Stimulated activated CD4-positive, alpha-beta T cell treated with anti-CD3 and anti-CD28 coated beads, Interleukin-15, amount 100 ng/mL, for 24 hours (primary cell): ENCODE measurements around the gene KIF1B.
A peak's percentile ranks its signal among the peaks of the same experiment; 100 is the strongest.
"Not testable (repeated sequence)": the region's sequence is repeated elsewhere in the genome, so short reads cannot be mapped to it uniquely, and the experiment has no call there.

ENCODE experiments used
- DNase-seq: peaks from one replicate; pipeline ENCODE4 v3.0.0-alpha.2; 2020

Gene KIF1B

DNA sequence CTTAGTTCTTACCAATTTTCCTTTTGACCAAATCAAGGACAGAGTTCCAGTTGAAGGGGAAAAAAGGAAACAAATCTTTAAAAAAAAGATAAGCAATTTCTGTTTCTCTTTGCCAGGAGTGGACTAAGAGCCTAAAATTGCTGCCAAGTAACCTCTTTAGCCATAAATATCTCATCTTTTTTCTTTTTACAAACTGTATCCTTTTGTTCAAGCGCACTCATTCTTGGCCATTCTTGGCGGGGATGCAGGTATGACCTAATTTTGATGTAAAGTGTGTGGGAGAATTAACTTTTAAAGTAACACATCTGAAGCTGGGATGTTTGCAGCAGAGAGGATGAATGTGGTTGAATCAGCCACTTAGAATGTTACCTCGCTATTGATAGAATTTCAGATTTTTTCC lies 13.4 kb upstream of the KIF1B start:
- DNase-seq: no peak

DNA sequence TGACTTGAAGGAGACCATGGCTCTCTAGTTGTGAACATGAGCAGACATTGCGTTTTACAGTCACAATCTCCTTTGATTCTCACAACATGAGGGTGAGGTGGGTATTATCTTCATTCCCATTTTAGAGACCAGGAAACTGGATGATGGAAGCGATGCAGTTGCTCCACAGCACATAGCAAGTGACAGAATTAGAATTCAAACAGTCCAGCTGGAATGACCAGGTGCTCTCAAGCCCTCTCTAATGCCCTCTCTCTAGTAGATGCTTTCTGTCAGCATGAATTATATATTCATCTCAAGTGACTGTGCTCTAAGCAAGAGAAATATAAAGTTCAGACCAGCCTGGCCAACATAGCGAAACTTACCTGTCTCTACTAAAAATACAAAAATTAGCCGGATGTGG lies 9.8 kb upstream of the KIF1B start:
- no peak for DNase-seq

DNA sequence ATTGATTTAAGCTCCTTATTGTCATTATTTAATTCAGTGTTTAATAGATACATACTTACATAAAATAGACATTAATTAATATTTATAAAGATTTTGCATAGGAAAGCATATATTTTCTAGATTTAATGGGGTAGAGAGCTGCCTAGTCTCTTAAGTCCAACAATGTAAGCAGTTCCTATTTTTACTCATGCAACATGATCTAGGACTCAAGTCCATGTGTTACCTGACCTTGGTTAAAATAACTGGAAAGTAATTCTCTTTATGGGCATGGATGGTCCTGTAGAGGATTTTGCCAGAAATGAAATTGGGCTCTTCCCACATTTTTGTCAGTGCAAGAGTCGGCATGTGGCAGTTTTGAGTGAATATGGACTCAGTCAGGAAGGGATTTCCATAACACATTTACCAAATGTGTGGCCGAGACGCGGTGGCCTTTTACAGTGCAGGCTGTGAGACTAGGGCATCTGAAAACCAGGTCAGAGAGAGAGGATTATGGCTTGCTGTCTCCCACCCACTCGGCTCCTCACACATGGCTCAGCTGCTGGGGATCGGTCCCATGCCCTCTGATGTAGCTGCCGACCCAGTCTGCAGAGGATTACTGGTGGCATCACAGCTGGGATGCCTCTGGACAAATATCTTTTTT lies 6.2 kb upstream of the KIF1B start:
- no peak for DNase-seq

DNA sequence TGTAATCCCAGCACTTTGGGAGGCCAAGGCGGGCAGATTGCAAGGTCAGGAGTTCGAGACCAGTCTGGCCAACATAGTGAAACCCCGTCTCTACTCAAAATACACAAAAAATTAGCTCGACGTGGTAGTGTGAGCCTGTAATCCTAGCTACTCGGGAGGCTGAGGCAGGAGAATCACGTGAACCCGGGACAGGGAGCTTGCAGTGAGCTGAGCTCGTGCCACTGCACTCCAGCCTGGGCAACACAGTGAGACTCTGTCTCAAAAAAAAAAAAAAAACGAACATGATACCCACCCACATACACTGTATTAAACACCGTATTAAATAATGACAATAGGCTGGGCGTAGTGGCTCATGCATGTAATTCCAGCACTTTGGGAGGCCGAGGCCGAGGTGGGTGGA lies 5.2 kb upstream of the KIF1B start:
- not testable (repeated sequence) for DNase-seq

DNA sequence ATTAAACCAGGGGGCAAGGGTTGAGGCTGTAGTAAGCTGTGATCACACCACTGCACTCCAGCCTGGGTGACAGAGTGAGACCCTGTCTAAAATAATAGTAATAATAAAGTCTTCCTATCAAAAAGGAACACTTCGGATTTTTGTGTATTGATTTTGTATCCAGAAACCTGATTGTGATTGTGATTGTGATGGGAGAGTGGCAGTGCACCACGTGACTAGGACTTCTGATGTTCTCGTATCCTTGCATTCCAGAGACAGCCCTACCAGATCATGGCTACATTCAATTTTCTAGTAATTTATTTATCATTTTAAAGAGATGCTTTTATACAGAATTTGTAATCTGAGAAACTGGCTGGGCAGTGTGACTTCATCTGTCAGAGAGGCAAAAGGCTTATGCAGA lies 2.6 kb upstream of the KIF1B start:
- no peak for DNase-seq

DNA sequence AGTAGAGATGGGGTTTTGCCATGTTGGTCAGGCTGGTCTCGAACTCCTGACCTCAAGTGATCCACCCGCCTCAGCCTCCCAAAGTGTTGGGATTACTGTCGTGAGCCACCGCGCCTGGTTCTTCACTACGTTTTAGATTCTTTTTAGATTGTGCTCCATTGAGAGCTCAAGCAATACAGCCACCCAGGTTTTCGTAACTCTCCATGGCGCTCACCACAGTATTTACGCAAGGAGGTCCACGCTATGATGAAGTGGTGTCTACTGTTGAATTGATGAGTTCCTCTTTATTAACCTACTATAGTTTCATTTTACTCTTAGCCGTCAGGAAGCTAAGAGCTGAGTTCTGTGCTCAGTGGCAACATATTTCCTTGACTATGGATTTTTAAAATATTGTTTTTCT lies 1.8 kb upstream of the KIF1B start:
- no peak for DNase-seq

DNA sequence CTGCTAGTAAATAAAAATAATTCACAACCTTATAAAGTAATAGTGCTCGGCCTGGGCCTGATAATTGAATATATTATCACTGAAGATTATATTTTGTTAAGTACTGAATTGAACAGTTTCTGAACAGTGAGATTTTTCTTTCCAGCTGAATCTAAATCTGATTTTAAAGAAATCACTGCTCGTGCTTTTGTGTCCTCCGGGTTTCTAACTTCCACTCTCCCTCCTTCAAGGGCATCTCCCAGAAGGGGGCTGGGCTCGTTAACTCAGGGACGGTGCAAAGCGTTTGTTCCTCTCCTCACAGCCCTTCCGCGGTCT lies 823 bp upstream of the KIF1B start:
- DNase-seq: no peak

DNA sequence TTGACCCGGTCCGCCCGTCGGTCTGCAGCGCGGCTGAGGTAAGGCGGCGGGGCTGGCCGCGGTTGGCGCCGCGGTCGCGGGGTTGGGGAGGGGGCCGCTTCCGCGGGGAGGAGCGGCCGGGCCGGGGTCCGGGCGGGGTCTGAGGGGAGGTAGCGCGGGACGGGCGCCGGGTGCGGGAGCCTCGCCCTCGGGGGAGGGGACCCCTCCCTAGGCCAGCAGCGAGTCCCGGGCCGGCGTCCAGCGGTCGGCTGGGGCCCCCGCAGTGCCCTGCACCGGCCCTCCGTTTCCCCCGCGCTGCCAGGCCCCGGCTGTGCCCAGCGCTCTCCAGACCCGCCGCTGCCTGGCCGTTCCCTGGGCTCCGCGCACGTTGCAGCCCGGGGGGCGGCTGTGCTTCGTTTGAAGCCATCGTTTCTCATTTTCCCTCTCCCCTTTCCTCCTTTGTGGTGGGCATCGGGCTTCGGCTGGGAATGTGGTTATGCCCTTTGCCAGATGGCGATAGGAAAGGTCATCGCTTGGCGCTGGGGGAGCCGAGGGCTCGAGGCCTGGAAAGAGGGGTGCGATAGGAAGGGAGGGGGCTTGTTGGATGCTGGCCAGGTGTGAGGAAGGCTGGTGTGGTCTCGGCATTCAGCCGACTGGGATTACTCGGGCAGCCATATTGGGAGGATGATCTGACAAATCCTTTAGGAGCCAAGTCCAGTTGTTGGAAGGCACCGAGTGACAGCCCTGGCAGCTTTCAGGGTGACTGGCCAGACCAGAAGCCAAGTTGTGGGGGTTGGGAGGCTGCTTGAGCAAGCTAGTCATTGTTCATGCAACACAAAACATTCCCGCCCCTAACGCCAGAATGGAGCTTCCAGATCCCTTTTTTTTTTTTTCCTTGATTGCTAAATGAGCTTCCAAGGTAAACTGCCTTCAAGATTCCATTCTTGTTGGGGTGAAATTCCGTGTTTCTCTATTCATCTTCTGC lies 753 bp downstream of the KIF1B start:
- peak; percentile 53 for DNase-seq

DNA sequence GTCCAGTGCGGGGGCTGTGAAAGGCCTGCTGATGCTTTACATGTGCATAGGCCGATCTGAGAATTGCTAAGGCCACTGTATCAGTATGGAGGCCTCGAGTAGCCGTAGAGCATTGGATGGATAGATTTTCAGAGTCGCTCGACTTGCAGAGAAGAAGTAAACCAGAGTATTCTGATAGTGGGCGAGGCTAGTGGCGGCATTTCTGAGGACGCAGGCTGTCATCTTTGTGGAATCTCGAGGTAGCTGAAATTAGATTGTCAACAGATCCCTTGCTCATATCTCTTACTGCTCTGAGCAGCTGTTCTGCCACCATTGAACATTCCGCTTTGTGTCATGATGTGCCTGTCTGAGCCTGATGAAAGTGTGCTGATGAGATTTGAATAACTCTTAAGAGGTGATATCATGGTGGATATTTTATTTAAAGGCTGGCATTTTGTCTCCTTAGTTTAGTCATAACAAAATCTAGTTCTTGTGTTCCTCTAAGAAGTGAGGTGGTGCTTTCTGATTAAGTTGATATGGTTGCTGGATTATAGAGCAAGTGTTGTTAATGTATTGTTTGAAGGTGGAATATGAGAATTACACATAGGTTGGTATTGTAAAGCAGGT lies 1.5 kb downstream of the KIF1B start:
- peak; percentile 9 for DNase-seq

DNA sequence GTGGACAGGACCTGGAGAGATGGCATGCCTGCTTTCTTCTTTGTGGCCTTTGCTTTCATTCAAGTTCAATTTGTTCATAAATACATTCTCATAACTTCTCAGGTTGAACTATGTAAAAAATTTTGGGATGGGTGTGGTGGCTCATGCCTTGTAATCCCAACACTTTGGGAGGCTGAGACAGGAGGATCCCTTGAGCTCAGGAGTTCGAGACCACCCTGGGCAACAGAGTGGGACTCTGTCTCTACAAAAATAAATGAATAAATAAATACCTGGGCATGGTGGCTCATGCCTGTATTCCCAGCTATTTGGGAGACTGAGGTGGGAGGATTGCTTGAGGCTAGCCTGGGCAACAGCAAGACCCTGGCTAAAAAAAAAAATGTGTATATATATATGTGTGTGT lies 2.1 kb downstream of the KIF1B start:
- no peak for DNase-seq

DNA sequence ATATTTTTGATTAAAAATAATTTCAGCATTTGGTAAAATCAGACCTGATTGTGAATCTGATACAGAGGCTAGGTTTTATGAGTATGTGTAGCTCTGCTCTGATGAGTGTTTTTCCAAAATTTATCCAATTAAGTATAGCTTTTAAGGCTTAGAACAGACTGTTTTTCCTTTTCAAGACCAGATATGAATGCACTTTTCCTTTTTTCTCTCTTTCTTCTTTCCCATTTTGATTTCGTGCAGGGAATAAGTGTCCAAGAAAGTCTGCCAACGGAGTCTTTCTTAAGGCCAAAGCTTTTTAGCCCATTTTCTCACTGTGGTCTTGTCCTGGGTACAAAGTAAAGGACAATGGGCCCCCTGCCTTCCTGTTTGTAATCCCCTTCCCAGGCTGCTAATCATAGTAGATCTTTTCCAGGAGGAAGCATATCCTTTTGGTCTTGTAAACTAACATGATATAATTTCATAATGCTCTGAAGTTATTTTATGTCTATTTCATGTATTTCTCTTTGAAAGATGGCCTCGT lies 2.9 kb downstream of the KIF1B start:
- no peak for DNase-seq

DNA sequence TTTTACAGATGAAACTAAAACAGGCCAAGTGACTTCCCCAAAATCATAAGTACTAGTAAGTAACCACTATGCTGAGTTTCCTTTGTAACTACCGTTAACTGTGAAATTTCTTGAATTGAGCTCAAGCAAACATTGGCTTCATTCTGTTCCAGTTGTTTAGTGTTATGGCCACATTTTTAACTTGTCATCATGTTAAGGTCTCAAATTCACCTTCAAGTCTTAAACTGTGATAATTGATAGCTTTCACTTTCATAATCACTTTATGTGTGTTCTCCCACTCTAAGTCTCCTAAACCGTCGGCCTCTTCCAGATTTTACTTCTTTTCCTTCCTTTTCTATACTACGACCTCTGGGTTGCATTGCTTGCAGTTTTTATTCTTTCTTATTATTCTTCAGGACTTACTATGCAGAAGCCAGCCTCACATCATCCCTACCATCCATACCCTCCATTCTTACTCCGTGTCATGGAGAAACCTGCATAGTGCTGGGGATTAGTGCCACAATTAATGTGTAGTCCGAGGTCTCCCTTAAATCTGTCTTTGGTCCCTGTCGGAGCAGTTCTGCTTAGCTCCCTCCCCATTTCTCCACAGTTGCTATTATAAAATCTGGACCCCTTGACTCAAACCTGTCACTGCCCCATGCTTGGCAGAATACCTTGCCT lies 5.8 kb downstream of the KIF1B start:
- no peak for DNase-seq

DNA sequence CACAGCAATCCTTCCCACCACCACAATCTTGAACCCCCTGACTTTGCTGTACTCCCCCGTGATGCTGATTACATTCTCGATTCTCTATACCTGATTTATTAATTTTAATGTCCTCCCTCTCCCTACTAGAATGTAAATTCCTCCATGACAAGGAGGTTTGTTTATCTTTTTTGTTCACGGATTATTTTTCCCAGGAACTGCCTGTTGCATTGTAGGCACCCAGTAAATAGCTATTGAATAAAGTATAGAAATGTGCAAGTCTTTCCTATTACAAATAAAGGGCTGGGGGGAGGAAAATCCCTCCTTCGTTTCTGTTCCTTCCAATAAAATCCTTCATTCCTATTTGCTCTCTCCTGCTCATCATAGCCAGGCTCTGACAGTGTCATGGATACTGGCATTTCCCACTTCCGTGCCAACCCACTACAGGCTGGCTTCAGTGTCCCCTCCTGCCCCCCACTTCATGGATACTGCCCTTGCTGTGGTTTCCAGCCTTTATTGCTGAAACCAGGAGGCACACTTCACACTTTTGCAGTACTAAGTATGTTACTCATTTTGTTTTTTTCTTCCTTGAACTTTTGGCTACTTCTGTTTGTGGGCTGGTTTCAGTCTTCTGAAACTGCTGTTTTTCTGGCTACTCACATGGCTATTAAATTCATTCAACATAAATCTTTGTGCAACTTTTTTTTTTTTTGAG lies 7.5 kb downstream of the KIF1B start:
- DNase-seq: no peak

DNA sequence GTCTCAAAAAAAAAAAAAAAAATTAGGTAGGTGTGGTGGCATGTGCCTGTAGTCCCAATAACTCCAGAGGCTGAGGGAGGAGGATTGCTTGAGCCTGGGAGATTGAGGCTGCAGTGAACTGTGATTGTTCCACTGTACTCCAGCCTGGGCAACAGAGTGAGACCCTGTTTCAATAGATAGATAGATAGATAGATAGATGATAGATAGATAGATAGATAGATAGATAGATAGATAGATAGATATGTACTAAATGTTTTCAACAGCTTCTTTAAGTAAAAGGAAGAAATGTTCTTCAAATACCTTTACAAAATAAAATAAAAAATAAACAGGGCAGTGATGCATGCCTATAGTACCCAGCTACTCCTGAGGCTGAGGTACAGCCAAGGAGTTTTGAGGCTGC lies 9.8 kb downstream of the KIF1B start:
- DNase-seq: no peak

DNA sequence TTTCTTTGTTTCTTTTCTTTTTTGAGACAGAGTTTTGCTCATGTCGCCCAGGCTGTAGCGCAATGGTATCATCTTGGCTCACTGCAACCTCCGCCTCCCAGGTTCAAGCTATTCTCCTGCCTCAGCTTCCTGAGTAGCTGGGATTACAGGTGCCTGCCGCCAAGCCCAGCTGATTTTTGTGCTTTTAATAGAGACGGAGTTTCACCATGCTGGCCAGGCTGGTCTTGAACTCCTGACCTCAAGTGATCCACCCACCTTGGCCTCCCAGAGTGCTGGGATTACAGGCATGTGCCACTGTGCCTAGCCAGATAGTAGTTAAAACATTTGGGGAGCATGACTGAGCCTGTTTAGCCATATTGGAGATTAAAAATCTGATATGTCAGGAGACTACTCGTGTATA lies 10.3 kb downstream of the KIF1B start:
- DNase-seq: not testable (repeated sequence)

DNA sequence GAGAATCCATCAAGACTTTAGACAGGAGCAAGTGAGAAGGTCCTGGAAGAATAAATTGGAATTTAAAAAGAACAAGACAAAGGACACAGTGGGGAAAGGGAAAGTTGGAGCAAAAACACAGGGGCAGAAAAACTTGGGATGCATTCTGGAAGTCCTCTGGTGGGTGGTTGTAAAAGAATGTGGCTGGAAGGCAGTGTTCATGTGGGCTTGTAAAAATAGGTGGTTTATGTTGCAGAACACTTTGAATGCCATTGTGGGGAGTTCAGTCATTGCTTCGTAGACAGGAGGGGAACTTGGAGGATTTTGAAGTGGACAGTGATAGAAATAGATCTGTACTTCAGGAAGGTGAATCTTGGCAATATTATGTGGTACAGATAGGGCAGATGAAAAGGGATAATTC lies 15.2 kb downstream of the KIF1B start:
- DNase-seq: no peak

DNA sequence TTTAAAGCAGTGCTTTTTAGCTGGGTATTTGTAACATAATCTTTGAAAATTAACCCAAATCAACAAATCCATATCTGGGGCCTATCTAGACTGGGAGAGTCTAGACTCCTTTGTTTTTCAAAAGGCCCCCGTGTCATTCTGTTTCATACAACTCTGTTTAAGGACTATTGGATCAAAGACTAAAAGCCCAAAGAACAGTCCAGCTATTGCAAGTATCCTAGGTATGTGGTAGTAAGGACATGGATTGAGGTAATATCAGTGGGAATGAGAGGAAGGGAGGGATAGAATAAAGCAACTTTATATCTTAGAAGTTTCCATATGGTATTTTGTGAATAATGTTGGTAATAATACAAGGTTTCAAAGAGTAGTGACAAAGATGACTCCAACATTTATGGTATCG lies 18.2 kb downstream of the KIF1B start:
- no peak for DNase-seq

DNA sequence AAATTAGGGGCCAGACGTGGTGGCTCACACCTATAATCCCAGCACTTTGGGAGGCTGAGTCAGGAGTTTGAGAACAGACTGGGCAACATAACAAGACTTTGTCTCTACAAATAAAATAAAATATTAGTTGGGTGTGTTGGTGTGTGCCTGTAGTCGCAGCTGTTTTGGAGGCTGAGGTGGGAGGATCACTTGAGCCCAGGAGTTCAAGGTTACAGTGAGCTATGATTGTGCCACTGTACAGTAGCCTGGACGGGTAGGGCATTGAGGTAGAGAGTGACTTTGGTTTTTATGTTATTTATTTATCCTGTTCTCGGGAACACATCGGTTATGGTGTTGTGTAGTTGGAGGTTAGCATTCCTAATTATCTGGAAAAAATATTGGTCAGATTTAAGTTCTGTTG lies 19.5 kb downstream of the KIF1B start:
- no peak for DNase-seq

DNA sequence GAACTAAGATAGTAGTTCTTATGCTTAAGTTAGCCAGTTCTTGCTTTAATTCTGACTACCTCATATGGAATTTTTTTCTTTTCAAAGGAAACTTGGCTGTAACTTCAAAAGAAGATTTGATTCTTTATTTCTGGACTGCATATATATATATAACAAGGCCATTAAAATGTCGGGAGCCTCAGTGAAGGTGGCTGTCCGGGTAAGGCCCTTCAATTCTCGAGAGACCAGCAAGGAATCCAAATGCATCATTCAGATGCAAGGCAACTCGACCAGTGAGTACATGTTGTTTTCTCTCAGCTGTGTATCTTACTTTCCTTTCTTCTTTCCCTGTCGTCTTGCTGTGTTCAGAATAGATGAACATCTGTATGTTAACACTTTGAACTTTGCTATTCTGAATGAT lies 21.8 kb downstream of the KIF1B start:
- no peak for DNase-seq

DNA sequence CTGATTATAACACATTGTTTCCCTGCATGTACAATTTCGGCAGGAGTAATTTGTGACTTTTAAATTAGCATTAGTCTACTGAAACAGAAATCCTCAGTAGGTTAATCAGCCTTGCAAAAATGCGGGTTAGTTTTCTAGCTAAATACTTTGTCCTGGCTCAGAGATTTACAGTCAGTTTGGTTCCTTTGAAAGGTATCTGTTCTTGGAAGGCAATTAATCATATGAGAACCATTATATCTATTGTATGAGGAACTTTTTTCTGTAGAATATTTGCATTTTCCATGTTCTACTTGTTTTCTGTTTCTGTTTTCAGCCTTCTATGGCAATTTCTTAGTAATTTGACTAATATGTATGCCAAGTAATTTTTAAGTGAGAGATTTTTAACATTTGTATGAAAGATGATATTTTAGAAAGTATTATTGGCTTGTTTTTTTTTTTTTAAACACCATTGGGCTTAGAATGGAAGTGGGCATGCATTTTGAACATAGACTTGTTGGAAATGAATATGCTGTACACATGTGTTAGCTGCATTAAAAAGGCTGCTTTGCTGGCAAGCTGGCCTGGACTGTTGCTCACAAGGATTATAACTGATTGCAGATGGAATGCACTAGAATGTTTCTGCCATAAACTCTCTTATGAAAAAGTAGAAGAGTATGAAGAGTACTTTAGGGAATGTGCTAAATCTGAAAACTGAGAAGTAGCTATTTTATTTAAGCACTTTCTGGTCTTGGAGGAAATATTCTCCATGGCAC lies 26.2 kb downstream of the KIF1B start:
- no peak for DNase-seq

DNA sequence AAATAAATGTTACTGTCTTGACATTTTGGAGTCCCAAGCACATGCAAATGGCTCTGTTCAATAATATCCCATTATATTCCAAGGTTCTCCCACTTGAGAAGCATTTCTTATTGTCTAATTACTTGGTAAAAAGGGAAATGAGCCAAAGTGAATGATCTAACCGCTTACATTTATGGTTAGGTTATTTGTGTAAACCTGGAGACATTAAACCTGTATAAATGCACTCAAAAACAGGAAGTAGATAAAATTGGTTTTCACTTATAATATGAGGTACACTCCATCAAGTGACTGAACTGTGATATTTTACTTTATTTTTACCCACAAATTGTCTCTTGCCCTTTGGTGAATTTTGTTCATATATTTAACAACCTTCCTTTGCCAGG lies 26.8 kb downstream of the KIF1B start:
- no peak for DNase-seq

DNA sequence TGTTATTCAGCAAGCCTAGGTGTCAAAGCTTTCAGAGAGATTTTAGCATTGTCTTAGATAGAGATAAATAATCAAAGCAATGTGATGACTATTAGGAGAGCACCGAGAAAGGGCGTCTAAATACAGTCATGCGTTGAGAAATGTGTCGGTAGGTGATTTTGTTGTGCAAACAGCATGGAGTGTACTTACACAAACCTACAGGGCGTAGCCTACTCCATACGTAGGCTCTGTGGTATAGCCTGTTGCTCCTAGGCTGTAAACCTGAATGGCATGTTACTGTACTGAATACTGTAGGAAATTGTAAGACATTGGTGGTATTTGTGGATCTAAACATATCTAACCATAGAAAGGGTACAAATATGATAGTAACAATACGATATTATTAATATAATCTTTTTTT lies 31.8 kb downstream of the KIF1B start:
- DNase-seq: no peak
